GM18508 (cell line): Measurements from ENCODE around the gene PDK2.

Experiments used
- ATAC-seq: cut with Tn5 transposase; IDR thresholded peaks from one replicate; pipeline ENCODE4 v1.9.1; 2021; ENCODE audit warnings: moderate number of reproducible peaks; ENCODE audit not compliant: insufficient read depth, unreplicated experiment

Gene PDK2

DNA sequence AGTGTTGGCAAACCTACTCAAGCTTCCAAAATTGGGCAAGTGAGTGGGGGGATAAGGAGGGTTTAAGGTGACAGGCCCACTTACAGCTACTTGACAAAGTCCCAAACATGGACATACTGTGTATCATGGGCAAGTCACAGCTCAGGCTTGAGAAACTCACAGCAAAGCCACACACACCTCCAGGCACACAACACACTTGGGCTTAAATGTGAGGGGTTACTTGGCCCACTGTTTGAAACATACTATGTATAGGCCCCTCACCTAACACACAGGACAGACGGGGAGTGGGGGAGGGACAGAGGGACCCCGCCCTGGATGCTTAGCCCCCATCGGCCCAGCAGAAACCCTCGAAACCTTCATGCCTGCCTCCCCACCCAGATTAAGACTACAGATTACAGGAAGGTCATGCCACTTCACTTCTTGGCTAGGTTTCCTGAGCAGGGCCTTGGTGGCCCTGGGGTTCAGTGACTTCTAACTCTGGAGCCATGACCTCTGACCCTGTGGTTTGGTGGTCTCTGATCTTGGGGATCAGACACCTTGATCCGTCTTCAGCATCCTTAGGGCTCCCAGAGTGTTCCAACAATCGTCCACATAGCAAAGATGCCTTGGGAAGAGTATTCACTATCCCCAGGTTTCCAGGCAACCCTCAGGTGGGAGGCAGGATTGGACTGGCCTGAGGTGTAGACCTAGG is 37.1 kb downstream of the PDK2 start:
- no peak for ATAC-seq

DNA sequence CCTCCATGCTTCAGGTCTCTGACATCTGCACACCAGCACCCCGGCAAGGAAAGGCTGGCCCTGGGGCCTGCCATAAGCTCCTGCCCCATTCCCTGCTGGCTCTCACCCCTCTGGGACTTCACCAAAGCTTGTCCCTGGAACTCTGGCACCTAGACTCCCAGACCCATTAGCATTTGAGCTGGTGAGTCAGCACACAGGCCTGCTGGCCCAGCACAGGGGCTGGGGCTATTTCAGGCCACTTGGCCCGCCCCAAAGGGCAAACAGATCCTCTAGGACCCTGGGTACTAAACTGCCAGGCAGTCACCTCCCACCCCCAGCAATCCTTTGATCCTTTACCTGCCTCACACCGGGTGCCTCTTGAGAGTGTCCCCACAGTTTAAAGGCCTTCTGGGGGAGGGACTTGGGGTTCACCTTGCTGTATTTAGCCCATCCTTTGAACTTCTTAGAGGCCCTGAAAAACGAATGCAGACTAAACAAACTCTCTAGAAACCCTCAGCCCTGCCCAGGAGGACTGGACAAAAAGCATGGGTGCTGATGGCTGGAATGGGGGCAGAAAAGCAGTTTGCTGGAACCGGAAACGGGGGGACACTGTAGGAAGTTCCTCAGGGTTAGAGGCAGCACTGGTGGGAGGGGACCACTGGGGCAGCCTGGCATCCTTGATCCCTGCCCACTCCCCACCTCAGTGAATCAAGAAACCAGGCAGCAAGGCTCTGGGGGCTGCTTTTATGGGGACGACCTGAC is 38.0 kb downstream of the PDK2 start:
- no peak for ATAC-seq

DNA sequence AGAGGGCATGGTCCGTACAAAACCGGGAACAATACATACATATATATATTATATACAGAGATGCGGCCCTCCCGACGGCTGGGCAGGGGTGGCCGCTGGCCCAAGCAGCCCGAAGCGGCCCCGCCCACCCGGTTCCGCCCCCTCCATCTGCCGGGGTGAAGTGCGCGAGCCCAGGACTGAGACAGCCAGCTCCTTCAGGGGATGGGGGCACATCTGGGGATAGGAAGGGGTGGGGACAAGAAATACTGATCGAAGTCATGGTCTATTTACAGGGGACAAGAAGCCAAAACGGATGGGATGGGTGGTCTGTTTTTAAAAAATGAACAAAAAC is 38.6 kb downstream of the PDK2 start:
- no peak for ATAC-seq

DNA sequence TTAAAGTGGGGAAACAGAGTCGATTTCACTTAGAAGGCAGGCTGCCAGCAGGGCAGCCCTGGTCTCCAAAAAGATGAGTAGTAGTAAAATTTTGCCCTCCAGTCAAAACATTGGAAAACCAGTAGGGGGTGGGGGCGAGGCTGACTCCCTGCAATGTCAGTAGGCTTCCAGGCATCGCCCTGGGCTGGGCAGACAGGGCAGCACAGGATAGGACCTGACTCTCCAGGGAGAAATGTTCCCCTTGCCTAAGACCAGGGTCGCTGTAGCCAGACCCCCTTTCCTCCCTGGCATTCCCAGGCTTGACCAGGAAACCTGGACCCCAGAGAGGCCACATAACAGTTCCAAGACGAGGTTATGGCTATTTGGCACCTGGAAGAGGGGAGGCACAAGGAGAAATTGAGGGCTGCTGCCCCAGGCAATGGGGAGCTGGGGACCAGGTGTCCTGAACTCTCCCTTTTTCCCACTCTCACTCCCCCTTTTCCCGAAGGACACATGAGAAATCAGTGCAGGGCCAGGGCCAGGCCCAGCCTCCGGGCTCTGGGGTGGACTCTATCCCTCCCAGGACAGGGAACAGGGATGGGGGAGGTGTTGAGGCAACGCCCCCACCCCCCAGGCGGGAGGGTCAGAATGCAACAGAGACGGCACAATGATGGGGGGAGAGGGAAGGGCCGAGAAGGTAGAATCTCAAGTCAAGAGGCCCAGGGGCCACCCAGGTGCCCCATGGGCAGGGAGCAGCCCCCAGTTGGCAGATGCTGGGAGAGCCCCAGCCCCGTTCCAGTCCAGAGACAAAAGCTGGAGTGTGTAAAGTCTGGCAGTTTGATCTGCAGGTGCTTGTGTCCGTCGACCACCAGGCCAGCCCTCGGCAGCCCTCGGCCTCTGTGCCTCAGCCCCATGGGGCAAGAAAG is 39.3 kb downstream of the PDK2 start:
- no peak for ATAC-seq

GRCh38 chr17:50135316-50136095 is 40.4 kb downstream of the PDK2 start:
- no peak for ATAC-seq

GRCh38 chr17:50136096-50136687 is 41.0 kb downstream of the PDK2 start:
- no peak for ATAC-seq

DNA sequence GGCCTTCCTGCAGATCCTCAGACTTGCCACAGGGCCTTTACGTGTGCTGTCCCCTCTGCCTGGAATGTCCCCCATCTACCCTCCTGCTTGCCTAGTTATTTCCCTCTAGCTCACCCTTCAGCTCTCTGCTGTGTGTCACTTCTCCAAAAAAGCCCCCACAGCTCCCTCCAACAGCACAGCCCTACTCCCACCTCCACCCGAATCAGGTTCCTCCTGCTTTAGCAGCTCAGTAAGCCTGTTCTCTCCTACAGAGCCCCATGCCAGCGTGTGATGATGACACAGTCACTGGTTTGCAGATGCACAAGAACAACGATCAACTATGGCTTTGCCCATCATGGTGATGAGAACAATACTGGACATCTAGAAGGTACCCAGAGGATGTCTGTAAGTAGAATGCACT is 41.9 kb downstream of the PDK2 start:
- no peak for ATAC-seq

DNA sequence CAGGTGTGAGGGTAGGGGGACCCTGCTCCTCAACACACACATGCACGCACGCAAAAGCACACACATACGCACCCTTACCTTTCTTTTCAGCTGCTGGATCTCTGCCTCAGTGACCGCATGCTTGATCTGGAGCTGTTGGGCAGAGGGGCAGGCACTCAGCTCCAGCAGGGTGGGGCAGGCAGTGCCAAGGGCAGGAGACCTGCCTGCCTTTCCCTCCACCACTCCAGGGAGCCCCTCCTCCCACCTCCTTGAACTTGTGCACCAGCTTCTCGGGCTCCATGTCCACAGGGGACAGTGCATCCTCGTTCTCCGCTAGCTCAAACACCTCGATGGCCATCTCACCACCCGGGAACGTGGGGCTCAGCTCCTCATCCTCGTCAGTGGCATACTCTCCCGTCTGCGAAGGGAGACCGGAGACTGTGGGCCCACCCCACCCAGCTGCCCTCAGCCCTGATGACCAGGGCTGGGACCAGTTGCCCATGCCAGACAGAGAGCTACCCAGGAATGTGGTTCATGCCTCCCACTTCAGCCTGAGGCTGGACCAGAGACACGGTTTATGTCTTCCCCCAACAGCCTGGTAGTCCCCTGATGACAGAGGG is 44.1 kb downstream of the PDK2 start:
- no peak for ATAC-seq

GRCh38 chr17:50139950-50140885 is 45.1 kb downstream of the PDK2 start:
- ATAC-seq = no peak

GRCh38 chr17:50141026-50141744 is 46.0 kb downstream of the PDK2 start:
- no peak for ATAC-seq

DNA sequence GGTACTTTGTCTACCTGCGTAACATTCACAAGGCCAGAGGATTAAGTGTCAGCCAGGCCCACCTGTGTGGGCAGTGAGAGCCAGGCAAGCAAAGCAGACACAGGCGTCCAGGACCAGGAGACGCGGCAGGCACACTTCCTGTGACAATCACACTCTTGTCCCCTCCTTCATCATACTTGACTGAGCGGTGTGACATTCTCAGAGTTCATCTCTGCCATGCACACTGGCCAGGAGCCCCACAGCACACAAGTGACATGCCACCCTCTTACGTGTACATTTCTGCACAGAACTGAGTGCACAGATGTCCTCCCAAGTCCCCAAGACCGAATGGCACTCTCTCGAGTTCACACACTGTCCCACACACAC is 46.6 kb downstream of the PDK2 start:
- ATAC-seq = no peak

GRCh38 chr17:50143461-50144176 is 48.5 kb downstream of the PDK2 start:
- no peak for ATAC-seq

DNA sequence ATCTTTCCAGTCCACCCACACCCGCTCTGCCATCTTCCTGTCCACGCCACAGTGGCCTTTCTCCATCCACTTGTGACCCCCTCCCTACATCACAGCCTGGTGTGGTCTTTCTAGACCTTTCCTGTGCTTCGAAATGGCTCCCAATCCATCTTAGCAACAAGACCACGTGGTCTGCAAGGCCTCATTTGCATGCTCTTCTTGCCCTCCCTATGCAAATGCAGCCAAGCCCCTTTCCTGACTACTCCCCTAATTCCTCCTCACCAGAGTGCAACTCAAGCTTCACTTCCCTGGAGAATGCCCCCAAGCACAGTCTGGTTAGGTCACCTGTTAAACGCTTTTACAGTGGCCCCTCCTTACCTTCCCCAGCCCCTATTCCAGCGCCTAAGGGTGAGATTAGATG is 49.2 kb downstream of the PDK2 start:
- ATAC-seq = no peak

DNA sequence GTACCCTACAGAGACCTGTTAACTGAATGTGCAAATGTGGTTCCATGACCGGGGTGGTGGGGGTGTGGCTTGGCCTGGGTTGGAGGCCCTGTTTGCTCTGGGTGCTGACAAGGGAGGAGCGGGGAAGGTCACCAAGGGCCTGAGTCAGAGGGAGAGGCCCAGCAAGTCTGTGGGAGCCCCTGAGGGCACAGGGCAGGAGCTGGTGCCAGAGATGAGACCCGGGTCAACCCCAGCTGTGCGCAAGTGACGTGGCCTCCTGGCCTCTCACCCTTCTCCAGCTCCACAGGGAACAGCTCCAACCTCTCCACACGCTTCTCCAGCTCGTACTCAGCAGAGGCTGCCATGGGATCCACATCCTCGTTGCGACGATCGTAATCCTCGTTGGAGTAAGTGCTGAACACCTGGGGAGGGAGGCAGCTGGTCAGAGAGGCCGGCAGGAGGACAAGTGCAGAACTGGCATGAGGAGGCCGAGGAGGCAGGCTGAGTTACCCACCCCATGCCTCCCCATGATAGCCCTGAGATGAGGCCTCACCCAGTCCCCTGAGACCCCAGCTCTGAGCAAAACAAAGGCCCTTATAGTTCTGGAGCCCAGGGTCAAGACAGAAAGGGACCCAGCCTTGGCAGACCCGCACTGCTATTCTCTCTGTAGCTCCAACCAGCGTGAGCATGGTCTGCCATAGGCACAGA is 49.8 kb downstream of the PDK2 start:
- ATAC-seq = no peak

DNA sequence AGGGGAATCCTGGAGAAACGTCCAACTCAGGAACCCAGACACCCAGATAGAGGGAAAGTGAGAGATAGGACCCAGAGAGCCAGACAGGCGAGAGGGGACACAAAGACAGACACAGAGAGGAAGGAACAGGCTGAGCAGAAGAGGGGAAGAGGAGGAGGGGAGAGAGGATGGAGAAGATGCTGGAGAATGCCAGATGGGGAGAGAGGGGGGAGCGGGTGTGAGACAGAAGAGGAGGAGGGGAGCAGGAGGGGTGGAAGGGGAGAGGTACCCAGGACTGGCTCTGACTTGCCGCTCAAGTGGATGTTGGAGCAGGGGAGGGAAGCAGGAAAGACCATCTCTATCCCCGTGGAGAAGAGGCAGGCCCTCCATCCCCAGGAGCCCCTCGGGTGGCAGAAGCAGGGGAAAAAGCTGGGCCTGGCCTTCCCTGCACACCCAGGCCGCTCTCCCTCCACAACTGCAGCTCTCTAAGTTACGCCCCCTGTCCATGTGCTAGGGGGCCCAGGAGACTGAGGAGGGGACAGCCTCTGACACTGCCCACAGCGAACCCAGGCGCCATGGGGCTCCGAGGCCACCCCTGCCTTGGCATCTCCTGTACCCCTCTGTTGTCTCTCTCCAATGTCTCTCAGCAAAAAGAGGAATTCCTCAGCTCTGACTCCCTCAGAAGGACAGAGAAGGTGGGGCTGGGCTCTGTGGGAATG is 50.5 kb downstream of the PDK2 start:
- no peak for ATAC-seq

DNA sequence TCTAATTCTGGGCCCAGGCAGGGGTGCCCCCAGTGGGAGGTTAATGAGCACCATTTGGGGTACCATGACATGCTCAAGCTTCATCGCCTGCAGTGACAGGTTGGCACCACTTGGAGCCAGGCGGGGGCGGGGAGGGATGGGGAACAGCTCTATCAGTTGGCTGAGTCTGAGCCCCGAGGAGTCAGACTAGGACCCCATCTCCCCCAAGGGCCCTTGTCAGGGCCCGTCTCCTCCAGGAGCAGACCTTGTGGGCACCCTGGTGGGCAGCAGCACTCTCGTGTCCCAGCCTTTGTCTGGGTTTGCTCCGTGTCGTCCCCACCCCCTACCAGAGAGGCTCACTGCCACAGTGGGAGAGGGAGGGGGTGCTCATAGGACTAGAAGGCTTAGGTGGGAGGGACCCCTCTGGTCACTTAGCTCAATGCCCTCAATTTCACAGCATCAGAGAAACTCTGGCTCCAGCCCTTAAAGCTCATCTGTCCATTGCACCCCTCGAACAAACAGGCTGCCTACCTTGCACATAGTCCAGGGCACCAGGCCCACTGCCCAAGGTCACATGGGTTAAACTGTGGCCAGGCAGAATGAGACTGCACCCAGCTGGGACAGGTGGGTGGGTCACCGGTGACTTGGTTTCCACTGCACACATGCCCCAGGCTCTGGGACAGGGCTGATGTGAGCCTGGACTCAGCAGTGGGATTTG is 51.2 kb downstream of the PDK2 start:
- no peak for ATAC-seq
